Lung (tissue), 12 donors: Measurements from ENCODE around the gene ABHD14A. TPM values are rescaled to one million over a fixed set of nuclear protein-coding genes. Genes with fewer than 3 reads are reported as not detected.

Experiments
- ATAC-seq: fragments of 200-7000 bp; cut with Tn5 transposase; one replicate; pipeline ENCODE4 v1.9.1; 2020; ENCODE audit warnings: moderate number of reproducible peaks; ENCODE audit not compliant: insufficient read depth, low FRiP score
- DNase-seq, 3 donors: peaks; one replicate each; pipeline ENCODE4 v3.0.0-alpha.2; 2013 to 2017
- H3K27ac ChIP-seq, 2 donors: one replicate each; pipeline ENCODE4 v1.5.1; 2013; ENCODE audit warnings: mild to moderate bottlenecking in 2 of 2, moderate library complexity in 2 of 2, control low read depth in 1 of 2, inconsistent platforms in 1 of 2, low read depth in 1 of 2, low read length in 1 of 2
- H3K27me3 ChIP-seq, 3 donors: one replicate each; pipeline ENCODE4 v1.5.1; 2013; ENCODE audit warnings: low read length in 2 of 3; ENCODE audit not compliant: control insufficient read depth in 3 of 3, insufficient read depth in 3 of 3
- H3K36me3 ChIP-seq, 4 donors: one replicate each; pipeline ENCODE4 v1.5.1; 2013; ENCODE audit warnings: low read length in 4 of 4, mild to moderate bottlenecking in 1 of 4, moderate library complexity in 1 of 4; ENCODE audit not compliant: control insufficient read depth in 4 of 4, insufficient read depth in 4 of 4
- H3K4me1 ChIP-seq, 5 donors: one replicate each; pipeline ENCODE4 v1.5.1; 2013; ENCODE audit warnings: low read length in 5 of 5, mild to moderate bottlenecking in 2 of 5, moderate library complexity in 1 of 5; ENCODE audit not compliant: control insufficient read depth in 5 of 5, insufficient read depth in 5 of 5
- H3K4me3 ChIP-seq: one replicate; pipeline ENCODE4 v1.5.1; 2013; ENCODE audit warnings: mild to moderate bottlenecking, control low read depth, moderate library complexity
- H3K9ac ChIP-seq, 2 donors: one replicate each; pipeline ENCODE4 v1.5.1; 2013; ENCODE audit warnings: low read length in 2 of 2, control low read depth in 1 of 2; ENCODE audit not compliant: insufficient read depth in 1 of 2
- H3K9me3 ChIP-seq, 4 donors: one replicate each; pipeline ENCODE4 v1.5.1; 2013; ENCODE audit warnings: low read length in 3 of 4, mild to moderate bottlenecking in 1 of 4, moderate library complexity in 1 of 4; ENCODE audit not compliant: control insufficient read depth in 4 of 4, insufficient read depth in 3 of 4
- WGBS, 2 donors: extraction: QIAGEN DNeasy Blood & Tissue Kit; methylation state at CpG; one replicate each; pipeline ENCODE4 v1.1.7; 2013; 5-methylcytosine and 5-hydroxymethylcytosine counted together
- polyA plus RNA-seq, 2 donors: library from polyadenylated mRNA; stranded (reverse); fragments of 200-250 nt; gene quantifications; one replicate each; pipeline ENCODE4 v1.2.1, GENCODE V29; 2013
- total RNA-seq, 2 donors: library from RNA; depleted of rRNA in 1 of 2; stranded (reverse); fragments of >200 nt in 1 of 2; gene quantifications; one replicate each; pipeline ENCODE4 v1.2.1, GENCODE V29; 2014 to 2021
- TF ChIP-seq, protein P1 (sequence below): IDR thresholded peaks from 2 replicates; pipeline ENCODE4 v1.5.1; 2012; ENCODE audit warnings: mild to moderate bottlenecking; ENCODE audit errors: control extremely low read depth, extremely low read depth
- donor health status: control.
- donor health status: control.
- donor health status: Bipolar disorder and iron deficiency.
- donor health status: healthy.
- donor health status: DM: yes; HTN: yes; CAD: no.

ABHD14A gene
- total and polyA plus RNA-seq, 4 donors: 7.2 to 62.8 (median 21.8) TPM

DNA sequence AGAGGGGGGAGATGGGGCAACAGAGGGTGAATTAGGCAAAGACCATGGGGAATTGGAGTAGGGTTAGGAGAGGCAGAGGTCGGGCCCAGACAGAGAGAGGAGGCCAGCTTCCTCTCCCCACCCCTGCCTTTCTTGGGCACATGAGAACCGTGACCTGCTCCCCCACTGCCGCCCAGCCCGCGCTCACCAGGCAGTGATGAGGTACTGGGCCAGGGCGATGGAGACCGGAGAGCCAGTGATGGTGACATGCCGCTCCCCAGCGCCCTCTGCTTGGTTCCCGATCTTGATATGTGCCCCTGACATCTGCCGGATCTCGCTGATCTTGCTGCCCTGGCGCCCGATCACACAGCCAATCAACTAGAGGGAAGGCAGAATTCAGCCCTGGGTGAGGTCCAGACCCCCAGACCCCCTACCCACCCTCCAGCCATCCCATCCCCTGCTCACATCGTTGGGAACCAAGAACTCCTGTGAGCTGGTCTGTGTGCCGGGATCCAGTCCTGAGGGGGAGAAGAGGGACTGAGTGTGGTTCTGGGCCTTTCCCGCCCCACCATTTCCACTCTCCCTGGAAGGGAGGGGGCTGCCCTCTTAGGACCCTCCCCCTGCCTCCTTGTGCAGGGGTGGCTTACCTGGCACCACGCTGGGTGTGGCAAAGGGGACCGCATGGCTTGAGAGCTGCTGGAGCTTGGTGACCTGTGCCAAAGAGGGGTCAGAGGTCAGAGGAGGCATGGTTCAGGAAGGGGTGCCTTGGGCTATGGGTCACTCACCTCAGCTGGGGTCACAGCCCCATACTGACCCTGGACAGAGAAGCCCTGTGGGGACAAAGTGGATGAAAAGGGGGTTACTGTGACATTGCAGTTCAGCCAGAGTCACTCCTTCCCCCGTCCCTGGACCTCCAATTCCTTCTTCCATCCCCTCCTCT, 16.0 kb upstream of the ABHD14A start:
- Histone ChIP-seq H3K4me3 (no peak overlapping the region), H3K9ac (no peak overlapping the region), H3K27me3 (peaks cover 0 to 6% (median 0%) of the 10 kb centered on the region in 3 donors), H3K4me1 (peaks cover 0 to 18% (median 4%) of the 10 kb centered on the region in 5 donors), H3K9me3 (no peaks in the 10 kb centered on the region), H3K27ac (no peak overlapping the region), H3K36me3 (peaks cover 0 to 13% (median 3%) of the 10 kb centered on the region in 4 donors)
- ATAC-seq (no peak), DNase-seq (no peak)
- TF ChIP-seq, protein P1, sequence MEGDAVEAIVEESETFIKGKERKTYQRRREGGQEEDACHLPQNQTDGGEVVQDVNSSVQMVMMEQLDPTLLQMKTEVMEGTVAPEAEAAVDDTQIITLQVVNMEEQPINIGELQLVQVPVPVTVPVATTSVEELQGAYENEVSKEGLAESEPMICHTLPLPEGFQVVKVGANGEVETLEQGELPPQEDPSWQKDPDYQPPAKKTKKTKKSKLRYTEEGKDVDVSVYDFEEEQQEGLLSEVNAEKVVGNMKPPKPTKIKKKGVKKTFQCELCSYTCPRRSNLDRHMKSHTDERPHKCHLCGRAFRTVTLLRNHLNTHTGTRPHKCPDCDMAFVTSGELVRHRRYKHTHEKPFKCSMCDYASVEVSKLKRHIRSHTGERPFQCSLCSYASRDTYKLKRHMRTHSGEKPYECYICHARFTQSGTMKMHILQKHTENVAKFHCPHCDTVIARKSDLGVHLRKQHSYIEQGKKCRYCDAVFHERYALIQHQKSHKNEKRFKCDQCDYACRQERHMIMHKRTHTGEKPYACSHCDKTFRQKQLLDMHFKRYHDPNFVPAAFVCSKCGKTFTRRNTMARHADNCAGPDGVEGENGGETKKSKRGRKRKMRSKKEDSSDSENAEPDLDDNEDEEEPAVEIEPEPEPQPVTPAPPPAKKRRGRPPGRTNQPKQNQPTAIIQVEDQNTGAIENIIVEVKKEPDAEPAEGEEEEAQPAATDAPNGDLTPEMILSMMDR: no peak
- 93 to 98% methylated on average over 20 of the region's 20 CpGs for WGBS, 2 donors

DNA sequence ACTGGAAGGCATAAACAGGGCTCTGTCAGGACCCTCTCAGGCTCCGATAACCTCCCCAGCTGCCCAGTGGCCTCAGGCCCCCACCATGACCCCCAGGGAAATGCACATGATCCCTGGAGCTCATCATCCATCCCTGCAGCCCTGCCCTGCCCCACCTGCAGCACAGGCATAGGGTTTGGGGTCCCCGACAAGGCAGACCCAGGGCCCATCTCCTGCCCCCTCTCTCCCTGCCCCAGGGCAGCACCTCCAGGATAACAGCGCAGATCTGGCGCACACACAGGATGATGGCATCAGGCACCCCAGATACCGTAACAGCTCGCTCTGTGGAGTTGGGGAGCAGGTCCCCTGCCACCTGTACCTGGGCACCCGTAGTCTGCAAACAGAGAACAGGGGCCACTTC, 15.2 kb upstream of the ABHD14A start:
- peaks cover 0 to 5% (median 0%) of the 10 kb centered on the region in 3 donors for H3K27me3 ChIP-seq
- DNase-seq: no peak
- H3K9me3 ChIP-seq: no peaks in the 10 kb centered on the region
- WGBS, 2 donors: 96 to 98% methylated on average over 7 of the region's 7 CpGs
- peaks cover 0 to 13% (median 3%) of the 10 kb centered on the region in 4 donors for H3K36me3 ChIP-seq
- TF ChIP-seq, protein P1: no peak
- peaks cover 0 to 26% (median 4%) of the 10 kb centered on the region in 5 donors for H3K4me1 ChIP-seq
- H3K27ac ChIP-seq: no peak overlapping the region
- no peak overlapping the region for H3K4me3 ChIP-seq
- no peak for ATAC-seq
- no peak overlapping the region for H3K9ac ChIP-seq

DNA sequence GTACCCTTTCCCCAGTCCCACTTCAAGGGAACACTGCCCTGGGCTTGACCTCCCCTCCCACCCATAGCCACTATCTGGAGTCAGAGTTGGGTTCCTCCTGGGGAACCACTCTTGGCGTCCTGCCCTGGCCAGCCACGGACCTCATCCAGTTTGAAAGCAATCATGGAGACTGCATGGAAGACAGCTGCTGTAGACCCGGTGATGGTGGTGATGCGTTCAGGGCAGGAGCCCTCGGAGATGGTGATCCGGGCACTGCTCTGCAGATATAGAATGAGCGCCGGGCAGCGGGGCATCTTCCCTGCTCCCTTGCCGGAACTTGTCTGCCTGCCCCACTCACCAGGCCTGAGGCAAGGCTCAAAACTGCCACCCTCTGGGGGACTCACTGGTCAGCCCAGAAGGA, 14.5 kb upstream of the ABHD14A start:
- Histone ChIP-seq H3K4me3 (no peak overlapping the region), H3K36me3 (peaks cover 0 to 13% (median 3%) of the 10 kb centered on the region in 4 donors), H3K9ac (no peak overlapping the region), H3K27me3 (no peaks in the 10 kb centered on the region), H3K4me1 (peaks cover 0 to 28% (median 4%) of the 10 kb centered on the region in 5 donors), H3K9me3 (no peaks in the 10 kb centered on the region), H3K27ac (no peak overlapping the region)
- TF ChIP-seq, protein P1: no peak
- WGBS, 2 donors: 92 to 93% methylated on average over 10 of the region's 10 CpGs
- no peak for DNase-seq
- no peak for ATAC-seq
